DMS53 treated with DMSO at 0.1 percent for 48 hours (cell line): ENCODE results near the gene TRIM7.

ENCODE experiments used
- DNase-seq: peaks from one replicate; lab custom pipeline; 2025; ENCODE audit not compliant: unreplicated experiment; lab: John Stamatoyannopoulos, UW

Gene TRIM7

GRCh38 chr5:181233088-181233800 lies 28.2 kb upstream of the TRIM7 start:
- no peak for DNase-seq

- DNase-seq, result no peak
Measured at GRCh38 chr5:181232593-181232992, 27.6 kb upstream of the TRIM7 start.

- DNase-seq, result no peak
Measured at GRCh38 chr5:181231432-181231831, 26.4 kb upstream of the TRIM7 start.

GRCh38 chr5:181230551-181230950 lies 25.6 kb upstream of the TRIM7 start:
- DNase-seq, result no peak

GRCh38 chr5:181229996-181230395 lies 25.0 kb upstream of the TRIM7 start:
- DNase-seq, result no peak

GRCh38 chr5:181224390-181225229 lies 19.6 kb upstream of the TRIM7 start:
- DNase-seq, result no peak

- DNase-seq, result no peak
Measured at GRCh38 chr5:181223729-181224389, 18.9 kb upstream of the TRIM7 start.

GRCh38 chr5:181223058-181223728 lies 18.2 kb upstream of the TRIM7 start, which contains the start of gene TRIM41:
Gene TRIM41 (plus strand): TSS chr5:181223281. CDS start chr5:181224000, 719 bp downstream.
- no peak for DNase-seq

GRCh38 chr5:181222630-181223057 lies 17.6 kb upstream of the TRIM7 start:
- no peak for DNase-seq

- no peak for DNase-seq
Measured at GRCh38 chr5:181221792-181222629, 17.0 kb upstream of the TRIM7 start.

- DNase-seq, result no peak
Measured at GRCh38 chr5:181221105-181221791, 16.3 kb upstream of the TRIM7 start.

GRCh38 chr5:181220178-181220515 lies 15.2 kb upstream of the TRIM7 start:
- no peak for DNase-seq

GRCh38 chr5:181219262-181220177 lies 14.5 kb upstream of the TRIM7 start:
- no peak for DNase-seq

GRCh38 chr5:181218795-181219124 lies 13.8 kb upstream of the TRIM7 start:
- DNase-seq, result no peak

- no peak for DNase-seq
Measured at GRCh38 chr5:181217803-181218062, 12.7 kb upstream of the TRIM7 start.

GRCh38 chr5:181217111-181217802 lies 12.3 kb upstream of the TRIM7 start:
- DNase-seq, result no peak

GRCh38 chr5:181215997-181216989 lies 11.3 kb upstream of the TRIM7 start:
- DNase-seq, result no peak
